ENCODE data around the gene TMEM163. TPM values are rescaled to one million over a fixed set of nuclear protein-coding genes. Genes with fewer than 3 reads are reported as not detected.

The TMEM163 gene
- total RNA-seq, 6 experiments from 2014 or later = 0.06 to 0.20 (median 0.07) TPM; not detected in 3

GRCh38 chr2:134463699-134464022 lies 255.1 kb downstream of the TMEM163 start:
- TF ChIP-seq POLR2A (IDR thresholded peaks at IDR 0.05) (no peak), CTCF (IDR thresholded peaks at IDR 0.05) (no peak)
- no peak overlapping the region for H3K4me3 ChIP-seq
- no peaks in the 10 kb centered on the region for H3K36me3 ChIP-seq
- no peak for ATAC-seq
- no peak for DNase-seq
- H3K27me3 ChIP-seq = no peaks in the 10 kb centered on the region
- no peaks in the 10 kb centered on the region for H3K9me3 ChIP-seq
- intact Hi-C loops (cut with DNase I) = no loop called here
- 75% methylated on average over 4 of the region's 7 CpGs for WGBS (ENCODE audit: insufficient coverage, low coverage, low lambda C conversion rate, missing lambda C conversion rate)
- H3K27ac ChIP-seq = no peak overlapping the region
- H3K4me1 ChIP-seq = no peaks in the 10 kb centered on the region

GRCh38 chr2:134462791-134463698 lies 255.8 kb downstream of the TMEM163 start:
- TF ChIP-seq CTCF (IDR thresholded peaks at IDR 0.05) = no peak
- TF ChIP-seq POLR2A (IDR thresholded peaks at IDR 0.05) = no peak
- no peak for DNase-seq
- peaks cover 0 to 3% (median 0%) of the 10 kb centered on the region in 4 donors for H3K4me1 ChIP-seq
- no peak overlapping the region for H3K4me3 ChIP-seq
- H3K36me3 ChIP-seq = no peaks in the 10 kb centered on the region
- no peak overlapping the region for H3K27ac ChIP-seq
- ATAC-seq = no peak
- H3K27me3 ChIP-seq = no peaks in the 10 kb centered on the region
- 100% methylated on average over 1 of the region's 11 CpGs for WGBS (ENCODE audit: insufficient coverage, low coverage, low lambda C conversion rate, missing lambda C conversion rate)
- H3K9me3 ChIP-seq = no peaks in the 10 kb centered on the region
- intact Hi-C loops (cut with DNase I) = no loop called here

- intact Hi-C loops (cut with DNase I) = no loop called here
- no peak for ATAC-seq
- H3K4me1 ChIP-seq = peaks cover 0 to 10% (median 4%) of the 10 kb centered on the region in 4 donors
These were observed 256.5 kb downstream of the TMEM163 start for GRCh38 chr2:134462275-134462674.

GRCh38 chr2:134461511-134461910 lies 257.3 kb downstream of the TMEM163 start:
- ATAC-seq (no peak), DNase-seq (no peak)
- Histone ChIP-seq H3K4me1 (peaks cover 0 to 13% (median 4%) of the 10 kb centered on the region in 4 donors), H3K9me3 (no peaks in the 10 kb centered on the region), H3K36me3 (no peaks in the 10 kb centered on the region), H3K4me3 (no peak overlapping the region), H3K27ac (no peak overlapping the region), H3K27me3 (no peaks in the 10 kb centered on the region)
- WGBS (ENCODE audit: insufficient coverage, low coverage, low lambda C conversion rate, missing lambda C conversion rate) = 58% methylated on average over 2 of the region's 6 CpGs
- intact Hi-C loops (cut with DNase I) = no loop called here
- no peak for TF ChIP-seq POLR2A (IDR thresholded peaks at IDR 0.05)
- no peak for TF ChIP-seq CTCF (IDR thresholded peaks at IDR 0.05)

More at GRCh38 chr2:134462275-134462674, 256.5 kb downstream of the TMEM163 start:
- 89% methylated on average over 5 of the region's 6 CpGs for WGBS (ENCODE audit: insufficient coverage, low coverage, low lambda C conversion rate, missing lambda C conversion rate)
- H3K27ac ChIP-seq = no peak overlapping the region
- H3K9me3 ChIP-seq = no peaks in the 10 kb centered on the region
- H3K36me3 ChIP-seq = no peaks in the 10 kb centered on the region
- DNase-seq = no peak
- TF ChIP-seq POLR2A (IDR thresholded peaks at IDR 0.05) (no peak), CTCF (IDR thresholded peaks at IDR 0.05) (no peak)
- H3K4me3 ChIP-seq = no peak overlapping the region
- no peaks in the 10 kb centered on the region for H3K27me3 ChIP-seq
